Posterior cingulate gyrus (tissue), 11 donors: ENCODE data around the gene FAM184B.

Source experiments
- DNase-seq, 10 donors: peaks; one replicate each; pipeline versions ENCODE4 v3.0.0 to v3.0.0-alpha.2; 2020 to 2021; ENCODE audit warnings: mixed read lengths in 3 of 10
- intact Hi-C: fragments of 100-400 bp; cut with DNase I; formaldehyde crosslinking; loops from one replicate; pipeline ENCODE4 v1.15.1; 2023

FAM184B gene

GRCh38 chr4:17647176-17647806 is 134.1 kb downstream of the FAM184B start:
- DNase-seq = no peak
- intact Hi-C loops = no loop called here

- intact Hi-C loops = no loop called here
- DNase-seq = no peak
Observed at GRCh38 chr4:17646693-17647092, 134.7 kb downstream of the FAM184B start.

- no peak for DNase-seq
- intact Hi-C loops = no loop called here
Observed at GRCh38 chr4:17642398-17642783, 139.0 kb downstream of the FAM184B start.

- no peak for DNase-seq
- intact Hi-C loops = loop anchor here (10.0 kb wide), 1 partner anchor 166 kb away; no protein-coding TSS in a partner anchor
Observed at GRCh38 chr4:17639136-17639535, 142.3 kb downstream of the FAM184B start.

GRCh38 chr4:17636696-17637622 is 144.5 kb downstream of the FAM184B start:
- intact Hi-C loops = loop anchor here (1.0 to 10.0 kb wide), 2 partner anchors 87 to 168 kb away; no protein-coding TSS in a partner anchor
- DNase-seq = peak; percentile 58 to 97 (median 86)

- DNase-seq = peak in 1 of 10 donors; percentile 22
- intact Hi-C loops = loop anchor here (1.0 to 10.0 kb wide), 2 partner anchors 86 to 168 kb away; no protein-coding TSS in a partner anchor
Observed at GRCh38 chr4:17636341-17636695, 145.1 kb downstream of the FAM184B start.

- intact Hi-C loops = loop anchor here (10.0 kb wide), 1 partner anchor 170 kb away; no protein-coding TSS in a partner anchor
- no peak for DNase-seq
Observed at GRCh38 chr4:17635056-17635455, 146.4 kb downstream of the FAM184B start.

- intact Hi-C loops = loop anchor here (10.0 kb wide), 1 partner anchor 171 kb away; no protein-coding TSS in a partner anchor
- DNase-seq = no peak
Observed at GRCh38 chr4:17633600-17633999, 147.8 kb downstream of the FAM184B start.

- intact Hi-C loops = loop anchor here (10.0 kb wide), 1 partner anchor 175 kb away; no protein-coding TSS in a partner anchor
- no peak for DNase-seq
Observed at GRCh38 chr4:17630228-17630627, 151.2 kb downstream of the FAM184B start.

- intact Hi-C loops = no loop called here
- DNase-seq = no peak
Observed at GRCh38 chr4:17624821-17625220, 156.6 kb downstream of the FAM184B start.

GRCh38 chr4:17623451-17624001 is 157.9 kb downstream of the FAM184B start:
- intact Hi-C loops = no loop called here
- DNase-seq = no peak

- intact Hi-C loops = no loop called here
- no peak for DNase-seq
Observed at GRCh38 chr4:17619416-17620105, 161.9 kb downstream of the FAM184B start.

GRCh38 chr4:17618926-17619325 is 162.5 kb downstream of the FAM184B start:
- DNase-seq = no peak
- intact Hi-C loops = no loop called here

- DNase-seq = no peak
- intact Hi-C loops = no loop called here
Observed at GRCh38 chr4:17616283-17616682, 165.1 kb downstream of the FAM184B start.

- intact Hi-C loops = loop anchor here (1.0 kb wide), 1 partner anchor 37 kb away; the partner anchor contains the start of gene LAP3
- DNase-seq = peak; percentile 86 to 99 (median 94)
Observed at GRCh38 chr4:17614416-17615299, 166.8 kb downstream of the FAM184B start, which contains the start of gene MED28. MED28 (plus strand) TSS chr4:17614641; CDS start chr4:17614655, 14 bp downstream.

GRCh38 chr4:17613761-17614415 is 167.5 kb downstream of the FAM184B start:
- DNase-seq = peak in 2 of 10 donors; percentile 27 to 80
- intact Hi-C loops = loop anchor here (1.0 kb wide), 1 partner anchor 37 kb away; the partner anchor contains the start of gene LAP3

- intact Hi-C loops = no loop called here
- DNase-seq = no peak
Observed at GRCh38 chr4:17605236-17605635, 176.2 kb downstream of the FAM184B start.

GRCh38 chr4:17599826-17600225 is 181.6 kb downstream of the FAM184B start:
- DNase-seq = no peak
- intact Hi-C loops = no loop called here

- intact Hi-C loops = no loop called here
- no peak for DNase-seq
Observed at GRCh38 chr4:17597517-17597916, 183.9 kb downstream of the FAM184B start.
